Posterior cingulate gyrus (tissue), 11 donors: ENCODE results near the gene WWC1.
"Not testable (repeated sequence)": the region's sequence is repeated elsewhere in the genome, so short reads cannot be mapped to it uniquely, and the experiment has no call there.

Source experiments
- DNase-seq, 10 donors: peaks; one replicate each; pipeline versions ENCODE4 v3.0.0 to v3.0.0-alpha.2; 2020 to 2021; ENCODE audit warnings: mixed read lengths in 3 of 10
- intact Hi-C: fragments of 100-400 bp; cut with DNase I; formaldehyde crosslinking; loops from one replicate; pipeline ENCODE4 v1.15.1; 2023

WWC1 gene

DNA sequence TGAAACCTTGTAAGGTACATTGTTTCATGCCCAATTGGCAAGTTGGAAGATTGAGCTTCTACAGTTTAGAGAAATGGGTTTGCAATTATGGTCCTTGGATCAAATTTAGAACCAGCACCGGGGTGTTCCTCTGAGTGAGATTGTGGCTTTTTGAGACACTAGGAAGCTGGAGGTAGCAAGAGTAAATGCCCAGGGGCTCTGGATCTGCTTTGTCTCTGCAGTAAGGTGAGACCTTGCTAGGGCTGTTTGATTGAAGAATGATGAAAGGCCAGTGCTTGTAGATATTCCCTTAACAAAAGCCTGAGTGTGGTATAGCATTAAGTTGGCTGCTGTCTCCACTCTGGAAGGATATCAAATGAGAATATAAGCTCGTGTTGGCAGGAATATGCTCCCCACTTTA, 36.0 kb downstream of the WWC1 start:
- intact Hi-C loops: no loop called here
- DNase-seq: no peak

DNA sequence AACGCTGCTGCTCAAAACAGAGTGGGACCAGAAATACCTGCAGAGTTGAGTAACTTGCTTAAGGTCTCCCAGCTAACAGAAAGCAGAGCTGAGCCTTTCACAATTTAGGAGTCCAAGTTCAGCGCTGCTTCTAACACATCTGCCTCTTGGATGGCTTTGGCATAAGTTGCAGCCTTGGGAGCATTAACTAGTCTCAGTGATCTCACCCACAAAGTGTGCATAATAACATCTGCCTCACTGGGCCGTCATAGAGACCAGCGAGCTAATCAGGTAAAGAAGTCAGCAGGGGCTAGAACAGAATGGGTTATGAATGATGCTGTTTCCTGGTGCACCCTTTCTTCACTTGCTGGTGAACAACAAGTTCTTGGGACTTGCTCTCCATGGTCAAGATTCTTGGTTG, 36.5 kb downstream of the WWC1 start:
- DNase-seq: no peak
- intact Hi-C loops: no loop called here

DNA sequence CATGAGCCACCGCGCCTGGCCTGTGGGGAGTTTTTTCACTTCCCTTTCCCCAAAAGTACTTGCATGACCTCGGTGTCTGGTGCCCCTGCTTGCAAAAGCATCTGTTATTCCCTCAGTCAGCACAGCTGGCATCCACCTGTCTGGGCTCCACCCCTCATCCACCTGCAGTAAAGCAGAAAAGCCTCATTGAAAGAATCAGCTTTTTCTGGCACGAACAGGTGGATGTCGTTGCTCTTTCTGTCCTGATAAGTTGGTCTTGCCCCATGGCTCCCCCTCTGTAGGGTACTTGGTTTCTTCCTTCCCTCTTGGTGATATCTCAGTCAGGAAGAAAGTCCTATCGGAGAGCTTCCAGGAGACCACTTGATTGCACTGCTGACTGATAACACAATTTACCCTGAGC, 37.4 kb downstream of the WWC1 start:
- intact Hi-C loops: no loop called here
- no peak for DNase-seq

DNA sequence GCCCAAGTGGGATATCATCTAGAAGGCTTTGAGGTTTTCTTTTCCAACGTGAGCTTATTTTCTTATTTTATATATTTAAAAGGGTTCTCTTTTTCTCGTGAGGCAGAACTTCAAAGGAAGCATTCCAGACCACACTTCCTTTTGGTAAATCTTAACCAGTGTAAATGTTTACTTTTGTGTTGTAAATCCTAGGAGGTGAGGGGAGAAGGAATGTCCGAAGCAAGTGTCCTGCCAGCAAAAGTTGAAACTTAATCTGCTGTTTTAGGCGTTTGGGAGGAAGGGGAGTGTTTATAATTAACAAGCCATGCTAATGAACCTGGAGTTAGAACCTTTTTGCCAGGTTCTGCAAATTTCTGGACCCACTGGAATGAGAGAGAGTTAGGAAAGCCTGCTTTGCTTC, 37.9 kb downstream of the WWC1 start:
- DNase-seq: no peak
- intact Hi-C loops: no loop called here

DNA sequence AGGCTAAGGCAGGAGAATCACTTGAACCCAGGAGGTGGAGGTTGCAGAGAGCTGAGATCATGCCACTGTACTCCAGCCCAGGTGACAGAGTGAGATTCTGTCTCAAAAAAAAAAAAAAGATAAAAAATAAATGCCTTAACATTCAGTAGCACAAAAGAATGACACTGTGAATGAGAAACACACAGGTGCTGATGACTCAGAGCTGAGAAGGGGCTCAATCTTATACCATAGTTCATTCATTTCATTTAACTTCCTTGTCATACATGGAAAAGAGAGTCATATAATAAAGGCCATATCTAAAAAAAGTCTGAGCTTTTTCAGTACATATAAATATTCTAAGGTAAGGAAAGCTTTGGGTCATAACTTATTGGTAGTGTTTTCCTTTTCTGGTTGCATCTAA, 40.6 kb downstream of the WWC1 start:
- intact Hi-C loops: no loop called here
- DNase-seq: no peak

DNA sequence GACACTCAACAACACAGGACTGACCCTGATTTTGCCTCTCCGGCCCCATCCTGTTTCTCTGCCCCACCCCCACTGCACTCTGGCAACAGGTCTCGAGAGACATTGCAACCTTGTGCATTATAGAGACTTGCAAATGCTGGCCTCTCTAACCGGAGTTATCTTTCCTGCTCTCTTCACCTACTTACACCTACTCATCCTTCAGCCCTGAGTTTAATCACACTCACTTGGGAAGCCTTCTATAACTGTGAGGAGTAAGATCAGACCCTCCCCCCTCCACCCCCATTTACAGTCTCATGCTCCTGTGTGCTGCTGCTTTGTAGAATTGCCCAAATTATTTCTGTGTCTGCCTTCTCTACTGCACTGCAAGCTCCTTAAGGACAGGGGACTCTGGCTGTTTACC, 42.8 kb downstream of the WWC1 start:
- no peak for DNase-seq
- intact Hi-C loops: no loop called here

DNA sequence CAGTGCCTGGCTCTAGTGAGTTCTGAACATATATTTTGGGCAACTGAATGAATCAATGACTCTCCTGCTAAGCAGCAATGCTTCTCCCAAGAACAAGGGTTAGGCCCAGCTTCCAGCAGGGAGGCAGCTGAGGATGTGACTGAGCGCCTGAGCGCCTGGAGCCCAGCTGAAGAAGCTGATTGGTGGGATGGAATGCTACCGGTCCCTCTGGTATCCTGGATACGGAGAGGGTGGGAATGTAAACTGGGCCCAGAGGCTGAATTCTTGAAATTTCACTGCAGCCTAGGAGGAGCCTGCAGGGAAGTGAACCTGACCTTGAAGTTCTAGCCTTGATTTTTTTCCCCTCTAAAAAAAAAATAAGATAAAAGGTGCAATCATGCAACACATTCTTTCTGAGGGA, 43.2 kb downstream of the WWC1 start:
- intact Hi-C loops: no loop called here
- DNase-seq: peak in 8 of 10 donors; percentile 20 to 95 (median 72)

DNA sequence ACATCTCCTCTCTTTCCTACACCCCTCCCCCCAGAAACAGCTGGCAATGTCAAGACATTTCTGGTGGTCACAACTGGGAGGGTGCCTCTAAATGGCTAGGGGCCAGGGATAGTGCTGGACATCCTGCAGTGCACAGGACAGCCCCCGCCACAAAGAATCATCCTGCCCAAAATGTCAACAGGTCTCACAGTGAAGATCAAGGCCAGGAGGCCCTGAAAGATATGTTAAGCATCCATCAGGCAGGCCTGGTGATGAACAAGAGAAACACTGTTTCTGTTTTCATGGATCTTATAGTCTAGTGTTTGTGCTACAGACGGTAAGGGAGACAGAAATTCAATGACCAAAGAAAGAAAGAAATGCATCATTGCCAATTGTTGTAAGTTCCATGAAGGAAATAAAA, 45.9 kb downstream of the WWC1 start:
- DNase-seq: no peak
- intact Hi-C loops: no loop called here

DNA sequence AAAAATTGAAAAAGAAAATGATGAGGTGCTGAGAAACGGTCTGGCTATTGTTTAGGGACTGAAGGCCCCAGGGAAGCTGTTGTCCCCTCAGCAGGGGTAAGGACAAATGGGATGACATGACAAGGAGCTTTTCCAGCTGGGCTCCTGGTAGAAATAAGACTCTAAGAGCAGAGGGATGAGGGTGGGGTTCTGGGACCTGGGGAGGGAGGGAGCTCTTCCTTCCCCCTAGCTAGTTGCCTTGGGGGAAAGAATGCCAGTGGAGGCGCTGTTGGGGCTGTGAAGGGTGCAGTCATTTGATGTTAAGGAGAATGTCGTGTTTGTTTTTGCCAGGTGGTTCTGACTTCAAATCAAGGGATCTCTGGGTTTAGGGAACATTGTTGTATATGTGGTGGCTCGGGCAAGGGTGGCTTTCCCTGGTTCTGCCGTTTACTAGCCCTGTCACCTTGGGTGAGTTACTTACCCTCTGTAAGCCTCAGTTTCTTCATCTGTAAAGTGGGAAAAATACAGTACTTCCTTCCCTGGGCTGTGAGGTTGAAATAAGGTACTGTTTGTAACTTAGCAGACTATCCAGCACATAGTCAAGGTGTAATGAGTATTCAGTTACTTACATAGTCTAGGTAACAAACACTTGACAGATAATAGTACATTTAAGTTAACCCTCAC, 47.8 kb downstream of the WWC1 start:
- intact Hi-C loops: no loop called here
- no peak for DNase-seq

DNA sequence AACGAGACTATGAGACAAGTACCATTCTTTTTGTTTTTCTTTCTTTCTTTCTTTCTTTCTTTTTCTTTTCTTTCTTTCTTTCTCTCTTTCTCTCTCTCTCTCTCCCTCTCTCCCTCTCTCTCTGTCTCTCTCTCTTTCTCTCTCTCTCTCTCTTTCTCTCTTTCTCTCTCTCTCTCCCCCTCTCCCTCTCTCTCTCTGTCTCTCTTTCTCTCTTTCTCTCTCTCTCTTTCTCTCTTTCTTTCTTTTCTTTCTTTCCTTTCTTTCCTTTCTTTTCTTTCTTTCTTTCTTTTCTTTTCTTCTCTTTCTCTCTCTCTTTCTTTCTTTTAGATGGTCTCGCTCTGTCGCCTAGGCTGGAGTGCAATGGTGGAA, 48.3 kb downstream of the WWC1 start:
- DNase-seq, intact Hi-C loops: not testable (repeated sequence)

DNA sequence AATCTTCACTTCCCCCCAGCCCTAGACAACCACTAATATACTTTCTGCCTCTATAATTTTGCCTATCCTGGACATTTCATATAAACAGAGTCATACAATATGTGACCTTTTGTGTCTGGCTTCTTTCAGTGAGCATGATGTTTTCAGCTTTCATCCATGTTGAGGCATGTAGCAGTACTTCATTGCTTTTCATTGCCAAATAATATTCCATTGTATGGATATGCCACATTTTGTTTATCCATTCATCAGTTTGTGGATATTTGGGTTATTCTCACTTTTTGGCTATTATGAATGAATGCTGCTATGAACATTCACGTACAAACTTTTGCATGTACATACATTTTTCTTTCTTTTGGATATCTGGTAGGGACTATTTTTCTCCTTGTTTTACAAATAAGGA, 49.0 kb downstream of the WWC1 start:
- DNase-seq: no peak
- intact Hi-C loops: no loop called here

DNA sequence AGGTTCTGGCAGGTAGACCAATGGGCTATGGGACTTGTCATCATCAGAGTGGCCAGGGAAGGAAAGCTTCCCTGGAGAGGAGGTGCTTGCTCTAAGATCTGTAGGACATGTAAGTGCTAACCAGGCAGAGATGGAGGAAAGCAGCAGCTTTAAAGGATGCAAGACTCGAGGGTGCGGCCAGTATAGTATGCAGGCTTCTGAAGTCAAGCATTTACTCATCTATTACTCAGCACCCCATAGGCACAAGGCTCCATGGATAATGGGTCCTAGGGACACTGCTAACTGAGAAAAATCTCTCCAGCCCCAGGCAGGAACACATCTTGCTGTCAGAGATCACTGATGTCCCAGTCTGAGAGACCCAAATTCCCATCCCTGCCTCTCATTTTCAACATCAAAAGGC, 49.7 kb downstream of the WWC1 start:
- no peak for DNase-seq
- intact Hi-C loops: no loop called here

DNA sequence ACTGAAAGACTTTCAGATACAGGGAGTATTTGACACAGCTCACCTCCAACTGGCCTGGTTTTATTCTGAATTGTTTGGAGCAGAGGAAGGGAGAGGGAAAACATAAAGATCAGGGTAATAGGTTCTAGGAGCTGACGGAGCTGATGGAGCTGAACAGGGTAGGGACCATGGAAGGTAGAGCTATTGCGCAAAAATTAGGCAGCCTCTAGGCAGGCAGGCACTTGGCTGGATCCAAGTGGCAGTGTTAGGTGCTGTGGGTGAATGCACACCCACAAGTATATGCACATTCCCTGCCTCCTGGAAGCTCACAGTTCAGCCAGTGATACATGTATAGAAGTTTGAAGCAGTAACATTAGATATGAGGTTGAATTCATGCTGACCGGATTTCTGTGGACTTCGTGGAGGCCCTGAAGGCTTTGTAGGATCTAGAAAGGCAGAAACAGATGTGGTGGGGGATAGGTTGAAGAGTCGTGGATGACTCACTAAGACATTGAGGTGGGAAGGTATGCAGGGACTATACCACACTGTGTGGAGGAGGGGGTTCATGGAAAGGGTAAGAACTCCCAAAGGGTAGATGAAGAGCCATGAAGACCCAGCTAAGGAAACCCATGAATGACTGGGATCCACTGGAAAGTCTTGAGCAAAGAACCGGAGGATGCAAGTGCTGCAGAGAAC, 50.8 kb downstream of the WWC1 start:
- DNase-seq: no peak
- intact Hi-C loops: no loop called here

DNA sequence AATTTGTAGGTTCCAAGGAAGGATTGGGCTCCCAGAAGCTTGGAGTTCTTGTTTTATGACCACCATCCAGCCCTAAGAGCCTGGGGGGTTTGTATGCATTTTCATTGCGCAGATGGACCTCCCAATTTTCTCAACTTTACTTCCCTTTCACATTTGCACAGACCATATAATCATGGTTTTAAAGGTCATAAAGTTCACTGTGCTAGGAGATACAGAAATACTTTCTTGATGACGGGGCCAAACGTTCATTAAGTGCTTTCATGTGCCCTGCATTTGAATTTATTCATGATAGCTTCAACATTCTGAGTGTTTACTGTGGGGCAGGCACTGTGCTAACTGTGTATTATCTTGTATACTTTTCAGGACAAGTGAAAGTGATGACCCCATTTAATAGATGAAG, 51.5 kb downstream of the WWC1 start:
- no peak for DNase-seq
- intact Hi-C loops: no loop called here

DNA sequence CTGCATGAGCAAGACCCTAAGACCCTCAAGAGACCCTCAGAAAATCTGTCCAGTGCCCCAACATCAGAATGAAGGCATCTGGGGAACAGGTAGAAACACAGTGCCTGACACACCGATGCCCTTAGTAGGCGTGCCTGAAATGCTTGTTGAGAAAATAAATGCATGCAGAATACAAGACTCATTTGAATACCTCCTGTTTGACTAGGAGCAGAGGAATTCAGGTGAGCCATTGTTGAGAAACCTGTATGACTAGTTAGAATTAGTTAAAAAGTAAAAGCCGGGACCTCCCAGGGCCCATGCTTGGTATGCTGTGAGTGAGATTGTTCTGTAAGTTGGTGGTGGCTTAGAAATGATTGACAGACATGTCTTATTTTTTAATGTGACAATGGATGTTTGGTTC, 55.0 kb downstream of the WWC1 start:
- DNase-seq: no peak

DNA sequence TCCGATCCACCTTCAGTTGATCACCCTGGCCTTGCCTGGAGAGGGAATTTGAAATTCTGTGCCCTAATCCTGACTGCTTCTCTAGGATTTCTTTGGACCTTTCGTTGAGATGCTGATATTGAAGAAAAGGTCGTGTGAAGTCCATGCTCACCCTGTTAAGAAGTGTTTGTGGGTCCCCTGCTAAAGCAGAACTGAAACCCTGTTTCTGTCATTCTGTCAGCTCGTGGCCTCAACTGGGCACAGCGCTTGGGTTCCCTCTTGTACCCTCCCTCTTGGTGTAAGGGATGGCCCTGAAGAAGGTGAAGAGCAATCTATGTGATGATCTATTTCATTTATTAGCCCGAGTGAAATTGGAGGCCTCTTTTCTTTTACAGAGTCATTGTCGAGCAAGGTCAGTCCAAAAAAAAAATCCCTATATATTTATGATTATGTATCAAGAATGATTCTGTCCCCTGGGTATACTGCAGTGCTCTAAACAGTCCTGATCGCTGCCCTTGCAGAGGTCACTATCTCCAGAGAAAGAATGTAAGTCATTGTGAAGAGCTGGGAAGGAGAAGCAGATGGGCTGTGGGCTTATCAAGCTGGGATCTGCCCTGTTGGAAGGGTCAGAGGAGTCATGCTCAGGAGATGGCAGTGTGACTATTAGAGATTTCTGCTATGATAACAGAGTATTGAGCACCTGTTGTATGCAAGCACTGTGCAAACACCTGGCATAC, 56.1 kb downstream of the WWC1 start:
- intact Hi-C loops: no loop called here
- no peak for DNase-seq

More for the DNA sequence above, 55.0 kb downstream of the WWC1 start:
- intact Hi-C loops: no loop called here

DNA sequence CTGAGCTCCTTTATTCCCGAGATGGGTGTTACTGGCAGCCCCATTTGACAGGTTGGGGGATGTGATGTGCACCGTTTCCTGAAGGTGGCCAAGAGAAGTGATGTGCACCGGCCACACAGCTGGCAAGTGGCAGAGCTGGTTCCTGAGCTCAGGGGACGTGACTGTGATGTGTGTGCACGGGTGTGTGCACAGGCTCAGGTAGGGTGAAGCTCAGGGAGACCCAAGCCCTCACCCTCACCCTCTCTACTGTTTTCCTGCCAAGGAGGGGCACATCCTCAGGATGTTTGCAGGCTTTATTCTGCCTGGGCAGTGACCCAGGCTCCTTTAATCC, 56.6 kb downstream of the WWC1 start:
- intact Hi-C loops: no loop called here
- no peak for DNase-seq

DNA sequence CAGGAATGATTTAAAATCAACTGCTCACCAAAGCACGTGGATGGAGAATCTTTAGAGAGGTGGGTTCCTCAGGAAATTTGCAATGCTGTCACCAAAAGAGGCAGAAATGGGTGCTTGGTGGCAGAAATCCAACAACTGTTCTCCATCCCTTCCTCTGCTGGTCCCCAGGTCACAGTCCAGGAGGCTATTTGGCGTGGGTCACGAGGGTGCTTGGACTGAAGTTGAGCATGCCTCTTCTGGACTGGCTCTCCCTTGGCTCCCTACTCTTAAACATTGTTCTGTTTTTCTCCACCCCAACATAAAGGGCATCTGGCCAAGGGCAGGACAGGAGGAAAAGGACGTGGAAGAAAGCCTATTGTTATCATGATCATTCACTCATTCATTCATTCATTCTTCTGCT, 58.9 kb downstream of the WWC1 start:
- intact Hi-C loops: no loop called here
- no peak for DNase-seq

DNA sequence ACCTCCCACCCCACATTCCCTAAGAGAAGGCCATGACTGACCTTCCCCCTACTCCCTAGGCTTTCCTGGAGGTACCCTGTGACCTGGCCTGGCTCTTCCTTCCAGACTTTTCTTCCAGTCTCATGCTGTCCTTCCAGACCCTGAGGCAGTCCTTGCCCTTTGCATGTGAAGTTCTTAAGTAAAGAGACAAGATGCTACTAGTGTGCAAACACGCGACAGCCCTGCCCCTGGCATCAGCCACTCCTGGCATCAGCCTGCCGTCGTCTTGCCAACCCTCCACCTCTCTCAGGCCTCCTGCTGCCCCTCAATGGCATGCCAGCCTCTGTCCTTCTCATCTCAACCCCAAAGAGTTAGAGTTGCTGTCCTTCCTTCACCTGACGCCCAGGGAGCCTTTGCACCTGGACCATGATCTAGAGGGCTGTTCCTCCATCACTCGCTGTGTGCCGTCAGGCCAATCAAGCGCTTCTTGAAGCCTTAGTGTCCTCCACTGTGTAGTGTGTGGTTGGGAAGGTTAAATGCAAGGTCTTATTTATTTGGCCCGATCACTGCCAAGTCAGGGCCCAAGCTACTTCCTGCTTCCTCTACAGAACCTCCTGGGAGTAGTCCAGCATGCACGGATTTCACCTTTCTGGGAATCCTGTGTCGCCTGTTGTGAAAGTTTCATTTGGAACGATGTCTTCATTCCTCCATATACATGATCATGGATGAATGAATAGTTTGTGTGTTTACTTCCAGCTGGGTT, 61.9 kb downstream of the WWC1 start:
- DNase-seq: no peak
- intact Hi-C loops: no loop called here

DNA sequence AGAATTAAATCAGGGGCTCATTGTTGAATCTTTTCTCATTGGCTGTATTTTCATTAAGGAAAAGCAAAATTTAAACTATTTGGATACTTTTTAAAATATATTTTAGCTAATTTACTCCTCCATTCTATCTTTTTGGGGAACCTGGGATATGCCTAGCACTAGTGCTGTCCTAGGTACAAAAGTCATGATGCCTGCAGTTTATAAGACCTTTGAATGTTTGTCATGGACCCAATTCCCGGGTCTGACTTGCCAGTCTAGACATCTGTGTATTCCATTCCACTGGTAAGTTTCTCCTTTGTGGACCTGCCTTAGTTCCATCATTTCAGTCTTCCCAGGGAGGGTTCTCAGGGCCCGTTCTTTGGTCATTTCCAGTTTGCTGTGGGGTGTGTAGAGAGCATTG, 63.0 kb downstream of the WWC1 start:
- intact Hi-C loops: no loop called here
- DNase-seq: no peak

DNA sequence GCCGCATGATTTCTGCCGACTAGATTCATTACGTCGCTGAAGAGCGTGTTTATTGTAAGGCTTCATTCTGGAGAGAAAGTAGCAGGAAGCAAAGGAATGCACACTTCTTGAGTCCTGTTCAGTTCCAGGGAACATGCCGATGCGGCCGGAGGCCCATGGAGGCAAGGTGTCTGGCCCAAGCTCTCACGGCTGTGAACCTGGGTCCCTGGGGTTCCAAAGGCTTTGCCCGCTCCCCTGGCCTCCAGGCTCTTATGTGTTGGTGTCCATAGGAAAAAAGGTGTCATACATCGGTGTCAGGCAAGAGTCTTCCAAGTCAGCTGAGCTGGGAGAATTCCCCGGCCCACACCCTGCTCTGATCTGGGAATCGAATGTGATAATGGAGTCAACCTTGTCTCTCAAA, 64.7 kb downstream of the WWC1 start:
- intact Hi-C loops: no loop called here
- peak in 1 of 10 donors; percentile 70 for DNase-seq

DNA sequence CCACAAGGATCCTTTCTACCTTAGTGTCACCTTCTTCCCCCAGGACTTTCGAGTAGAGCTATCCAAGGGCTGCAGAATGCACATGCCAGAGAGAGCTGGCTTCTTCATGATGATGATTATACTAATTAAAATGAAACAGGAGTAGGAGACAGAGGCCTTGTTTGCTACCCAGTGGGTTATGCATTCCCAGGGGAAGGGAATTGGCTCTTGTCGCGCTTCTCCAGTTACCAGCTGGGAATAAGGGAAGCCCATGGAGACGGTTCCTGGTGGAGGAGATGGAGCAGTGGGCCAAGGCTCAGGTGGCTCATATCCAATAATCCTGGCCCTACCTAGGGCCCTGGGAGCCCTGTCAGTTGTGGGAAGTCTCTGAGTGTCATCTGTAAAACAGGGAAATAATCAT, 65.1 kb downstream of the WWC1 start:
- intact Hi-C loops: no loop called here
- DNase-seq: peak in 1 of 10 donors; percentile 18
